Caco-2 (cell line): Measurements from ENCODE around the gene TTC21B. TPM values are rescaled to one million over a fixed set of nuclear protein-coding genes. Genes with fewer than 3 reads are reported as not detected.

Experiments used
- BruUV-seq: library from RNA; stranded (reverse); fragments of 400-500 nt; replicated peaks from 2 replicates; lab custom pipeline; 2021; lab: Mats Ljungman, UMichigan
- CTCF ChIA-PET: fragments of 300-600 bp; sonication (Branson Sonifier 250); formaldehyde crosslinking; loops from one replicate; lab custom pipeline; 2022; ENCODE audit warnings: antibody characterized with exemption; lab: Charles Lee
- POLR2A ChIA-PET: fragments of 300-600 bp; sonication (Branson Sonifier 250); formaldehyde crosslinking; loops from one replicate; lab custom pipeline; 2022; ENCODE audit warnings: antibody characterized with exemption; lab: Charles Lee
- DNase-seq, 2 experiments: peaks; one replicate each; pipeline versions ENCODE4 v3.0.0 to v3.0.0-alpha.2; 2020 to 2022
- H3K27me3 ChIP-seq: replicated peaks from 2 replicates; pipeline ENCODE4 v1.6.0; 2011; ENCODE audit warnings: low read length; ENCODE audit not compliant: control insufficient read depth, insufficient read depth
- H3K36me3 ChIP-seq: 2 replicates; pipeline ENCODE4 v1.5.1; 2011; ENCODE audit warnings: low read length; ENCODE audit not compliant: control insufficient read depth, insufficient read depth
- H3K4me1 ChIP-seq: fragments of 250-450 bp; sonication (Bioruptor Pico); 2 replicates; pipeline ENCODE4 v1.5.1; 2020; ENCODE audit warnings: mild to moderate bottlenecking
- H3K4me3 ChIP-seq: 2 replicates; pipeline ENCODE4 v1.5.1; 2011; ENCODE audit warnings: low read depth, mild to moderate bottlenecking, control low read depth, low read length
- H3K9me3 ChIP-seq: fragments of 250-450 bp; sonication (Bioruptor Pico); 2 replicates; pipeline ENCODE4 v1.5.1; 2020; ENCODE audit warnings: mild to moderate bottlenecking, moderate library complexity
- H3K27ac Mint-ChIP-seq: one replicate; pipeline ENCODE4 v1.8.0; 2022; ENCODE audit warnings: mixed read lengths; ENCODE audit not compliant: unreplicated experiment
- H3K27me3 Mint-ChIP-seq: one replicate; pipeline ENCODE4 v1.8.0; 2022; ENCODE audit warnings: mixed read lengths; ENCODE audit not compliant: insufficient read depth, unreplicated experiment
- H3K36me3 Mint-ChIP-seq: one replicate; pipeline ENCODE4 v1.8.0; 2022; ENCODE audit warnings: mild to moderate bottlenecking, mixed read lengths; ENCODE audit not compliant: insufficient read depth, unreplicated experiment
- H3K4me1 Mint-ChIP-seq: one replicate; pipeline ENCODE4 v1.8.0; 2022; ENCODE audit warnings: low read depth, mixed read lengths; ENCODE audit not compliant: unreplicated experiment
- H3K4me3 Mint-ChIP-seq: one replicate; pipeline ENCODE4 v1.8.0; 2022; ENCODE audit warnings: mild to moderate bottlenecking, moderate library complexity, mixed read lengths; ENCODE audit not compliant: unreplicated experiment
- H3K9me3 Mint-ChIP-seq: one replicate; pipeline ENCODE4 v1.8.0; 2022; ENCODE audit warnings: mixed read lengths; ENCODE audit not compliant: unreplicated experiment
- intact Hi-C: fragments of 100-400 bp; cut with micrococcal nuclease; formaldehyde crosslinking; loops from one replicate; pipeline ENCODE4 v1.10.0; 2022; ENCODE audit not compliant: unreplicated experiment
- total RNA-seq: library from RNA; stranded (reverse); gene quantifications from 2 replicates; pipeline ENCODE4 v1.2.3, GENCODE V29; 2022
- TF ChIP-seq, protein P1 (sequence below), 2 experiments: fragments of 200-600 bp in 1 of 2; IDR thresholded peaks; 1 replicate in 1 of 2; 2 replicates in 1 of 2; pipeline versions ENCODE4 v1.5.1 to v1.8.0; 2011 to 2022; ENCODE audit warnings: antibody characterized with exemption in 1 of 2, control low read depth in 1 of 2, inconsistent platforms in 1 of 2, low read depth in 1 of 2, low read length in 1 of 2, mild to moderate bottlenecking in 1 of 2, moderate library complexity in 1 of 2; ENCODE audit not compliant: insufficient read depth in 1 of 2, severe bottlenecking in 1 of 2, unreplicated experiment in 1 of 2

Gene TTC21B
- total RNA-seq, 1 experiment from 2014 or later, result 14.2 TPM

DNA sequence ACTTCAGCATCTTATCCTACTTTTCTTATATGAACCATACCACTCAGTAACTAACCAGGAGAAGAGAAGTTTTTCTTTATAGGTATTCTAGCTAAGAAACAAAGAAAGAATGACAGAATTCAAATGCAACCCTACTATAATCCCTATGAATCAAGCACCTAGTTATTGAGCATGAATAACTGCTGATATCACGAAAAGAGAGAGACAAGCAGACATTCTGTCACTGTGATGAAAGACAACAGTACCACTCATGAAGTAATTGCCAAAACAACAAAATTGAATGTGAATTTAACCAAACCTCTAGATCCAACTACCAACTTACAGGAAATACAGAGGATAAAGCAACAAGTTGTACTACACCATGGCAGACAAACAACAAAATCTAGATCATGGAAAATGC lies 15.3 kb downstream of the TTC21B start:
- no peaks in the 10 kb centered on the region for H3K27me3 Mint-ChIP-seq
- TF ChIP-seq, protein P1, sequence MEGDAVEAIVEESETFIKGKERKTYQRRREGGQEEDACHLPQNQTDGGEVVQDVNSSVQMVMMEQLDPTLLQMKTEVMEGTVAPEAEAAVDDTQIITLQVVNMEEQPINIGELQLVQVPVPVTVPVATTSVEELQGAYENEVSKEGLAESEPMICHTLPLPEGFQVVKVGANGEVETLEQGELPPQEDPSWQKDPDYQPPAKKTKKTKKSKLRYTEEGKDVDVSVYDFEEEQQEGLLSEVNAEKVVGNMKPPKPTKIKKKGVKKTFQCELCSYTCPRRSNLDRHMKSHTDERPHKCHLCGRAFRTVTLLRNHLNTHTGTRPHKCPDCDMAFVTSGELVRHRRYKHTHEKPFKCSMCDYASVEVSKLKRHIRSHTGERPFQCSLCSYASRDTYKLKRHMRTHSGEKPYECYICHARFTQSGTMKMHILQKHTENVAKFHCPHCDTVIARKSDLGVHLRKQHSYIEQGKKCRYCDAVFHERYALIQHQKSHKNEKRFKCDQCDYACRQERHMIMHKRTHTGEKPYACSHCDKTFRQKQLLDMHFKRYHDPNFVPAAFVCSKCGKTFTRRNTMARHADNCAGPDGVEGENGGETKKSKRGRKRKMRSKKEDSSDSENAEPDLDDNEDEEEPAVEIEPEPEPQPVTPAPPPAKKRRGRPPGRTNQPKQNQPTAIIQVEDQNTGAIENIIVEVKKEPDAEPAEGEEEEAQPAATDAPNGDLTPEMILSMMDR (IDR thresholded peaks at IDR 0.05; ENCODE audit: insufficient read depth in 1 of 2, low read depth in 1 of 2, low read length in 1 of 2, severe bottlenecking in 1 of 2, unreplicated experiment in 1 of 2), result no peak
- Histone ChIP-seq H3K4me1 (peaks cover 7% of the 10 kb centered on the region; the same call in 1 of the 2 replicates), H3K27me3 (no peaks in the 10 kb centered on the region), H3K9me3 (no peaks in the 10 kb centered on the region), H3K36me3 (no peaks in the 10 kb centered on the region), H3K4me3 (no peak overlapping the region)
- H3K36me3 Mint-ChIP-seq, result peaks cover 12% of the 10 kb centered on the region
- intact Hi-C loops, result no loop called here
- POLR2A ChIA-PET, result interaction anchor here (0.7 kb wide), 1 partner anchor 21 kb away, joined by 3 read pairs; no protein-coding TSS in a partner anchor
- H3K4me3 Mint-ChIP-seq, result no peak overlapping the region
- DNase-seq, result no peak
- CTCF ChIA-PET, result no interaction called here
- H3K4me1 Mint-ChIP-seq, result no peaks in the 10 kb centered on the region
- BruUV-seq, result no TSS peak
- H3K9me3 Mint-ChIP-seq, result no peaks in the 10 kb centered on the region
- H3K27ac Mint-ChIP-seq, result no peak overlapping the region

DNA sequence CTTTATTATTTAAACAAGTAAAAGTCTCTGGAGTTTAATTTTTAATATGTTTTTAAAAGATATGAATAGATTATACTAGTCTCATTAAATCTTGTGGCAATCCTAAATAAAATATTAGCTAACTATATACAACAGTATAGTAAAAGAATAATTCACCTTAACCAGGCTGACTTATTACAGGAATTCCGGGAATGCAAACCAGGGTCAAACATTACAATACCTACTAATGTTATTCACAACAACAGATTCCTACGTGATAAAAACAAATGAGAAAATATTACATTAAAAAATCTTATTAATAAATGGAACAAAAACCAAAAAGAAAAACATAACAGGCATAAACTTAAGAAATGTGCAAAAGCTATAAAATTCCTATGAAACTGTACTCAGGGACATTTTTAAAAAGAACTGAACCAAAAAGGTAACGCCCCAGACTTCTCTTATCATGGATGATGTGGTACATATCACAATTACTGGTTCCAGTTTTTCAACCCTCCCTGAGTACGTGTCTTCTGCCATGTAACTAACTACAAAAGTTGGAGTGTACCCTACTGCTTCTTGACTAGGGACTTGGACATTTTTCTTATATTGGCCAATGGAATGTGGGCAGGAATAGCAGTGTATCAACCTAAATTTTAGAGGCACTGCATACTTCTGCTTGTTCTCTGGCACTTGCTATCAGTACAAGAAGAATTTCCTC lies 20.2 kb downstream of the TTC21B start:
- ChIA-PET POLR2A (no interaction called here), CTCF (no interaction called here)
- H3K27ac Mint-ChIP-seq, result no peak overlapping the region
- no peak overlapping the region for H3K4me3 Mint-ChIP-seq
- Histone ChIP-seq H3K36me3 (no peaks in the 10 kb centered on the region), H3K9me3 (no peaks in the 10 kb centered on the region), H3K4me1 (peaks cover 7% of the 10 kb centered on the region; the same call in 1 of the 2 replicates), H3K4me3 (no peak overlapping the region), H3K27me3 (no peaks in the 10 kb centered on the region)
- intact Hi-C loops, result no loop called here
- H3K36me3 Mint-ChIP-seq, result peaks cover 12% of the 10 kb centered on the region
- DNase-seq, result no peak
- no TSS peak for BruUV-seq
- H3K27me3 Mint-ChIP-seq, result no peaks in the 10 kb centered on the region
- TF ChIP-seq, protein P1 (IDR thresholded peaks at IDR 0.05; ENCODE audit: insufficient read depth in 1 of 2, low read depth in 1 of 2, low read length in 1 of 2, severe bottlenecking in 1 of 2, unreplicated experiment in 1 of 2), result no peak
- no peaks in the 10 kb centered on the region for H3K9me3 Mint-ChIP-seq
- H3K4me1 Mint-ChIP-seq, result no peaks in the 10 kb centered on the region

DNA sequence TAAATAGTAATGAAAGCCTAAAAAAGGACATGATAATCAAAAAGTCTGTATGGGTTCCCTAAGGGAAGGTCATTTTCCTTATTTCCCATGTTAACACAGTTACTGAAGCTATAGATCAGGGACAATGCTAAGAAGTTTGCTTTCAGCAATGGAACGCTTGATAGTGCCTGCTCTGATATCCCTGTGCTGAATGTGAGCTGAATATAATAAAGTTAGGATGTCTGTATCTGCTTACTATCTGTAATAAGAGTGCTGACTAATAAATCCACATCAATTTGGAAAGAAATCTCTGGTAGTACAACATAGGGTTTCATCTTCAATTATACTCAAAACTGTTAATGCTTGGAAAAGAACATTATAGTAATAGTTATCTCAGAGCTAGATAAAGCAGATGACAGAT lies 25.8 kb downstream of the TTC21B start:
- no peak overlapping the region for H3K27ac Mint-ChIP-seq
- H3K4me1 ChIP-seq, result no peaks in the 10 kb centered on the region
- CTCF ChIA-PET, result no interaction called here
- H3K27me3 Mint-ChIP-seq, result no peaks in the 10 kb centered on the region
- intact Hi-C loops, result no loop called here
- H3K9me3 Mint-ChIP-seq, result no peaks in the 10 kb centered on the region
- H3K4me3 ChIP-seq, result no peak overlapping the region
- no peaks in the 10 kb centered on the region for H3K4me1 Mint-ChIP-seq
- H3K4me3 Mint-ChIP-seq, result no peak overlapping the region
- H3K27me3 ChIP-seq, result no peaks in the 10 kb centered on the region
- no peaks in the 10 kb centered on the region for H3K9me3 ChIP-seq
- H3K36me3 Mint-ChIP-seq, result peaks cover 15% of the 10 kb centered on the region
- POLR2A ChIA-PET, result no interaction called here
- DNase-seq, result no peak
- no TSS peak for BruUV-seq
- H3K36me3 ChIP-seq, result peaks cover 2% of the 10 kb centered on the region; the same call in 1 of the 2 replicates
- TF ChIP-seq, protein P1 (IDR thresholded peaks at IDR 0.05; ENCODE audit: insufficient read depth in 1 of 2, low read depth in 1 of 2, low read length in 1 of 2, severe bottlenecking in 1 of 2, unreplicated experiment in 1 of 2), result no peak
